Stomach (tissue), 19 donors: ENCODE results near the gene SPATA2. TPM values are rescaled to one million over a fixed set of nuclear protein-coding genes. Genes with fewer than 3 reads are reported as not detected.
A peak's percentile ranks its signal among the peaks of the same experiment; 100 is the strongest.
"Not testable (repeated sequence)": the region's sequence is repeated elsewhere in the genome, so short reads cannot be mapped to it uniquely, and the experiment has no call there.

ENCODE experiments used
- DNase-seq, 2 donors: peaks; one replicate each; pipeline versions ENCODE4 v3.0.0 to v3.0.0-alpha.2; 2013 to 2019
- H3K27ac ChIP-seq, 5 donors: fragments of 200-600 bp in 4 of 5; sonication (generic) in 4 of 5; one replicate each; pipeline ENCODE4 v1.5.1; 2013 to 2019; ENCODE audit warnings: mild to moderate bottlenecking in 1 of 5, moderate library complexity in 1 of 5
- H3K27me3 ChIP-seq, 3 donors: fragments of 200-600 bp; sonication (generic); one replicate each; pipeline ENCODE4 v1.5.1; 2017 to 2019; ENCODE audit warnings: mixed run types in 1 of 3
- H3K36me3 ChIP-seq, 4 donors: fragments of 200-600 bp; sonication (generic); 1 replicate in 3 of 4; 2 replicates in 1 of 4; pipeline ENCODE4 v1.5.1; 2016 to 2019
- H3K4me1 ChIP-seq, 4 donors: fragments of 200-600 bp; sonication (generic); one replicate each; pipeline ENCODE4 v1.5.1; 2016 to 2019
- H3K4me3 ChIP-seq, 4 donors: fragments of 200-600 bp; sonication (generic) in 3 of 4; one replicate each; pipeline ENCODE4 v1.5.1; 2016 to 2019; ENCODE audit warnings: mild to moderate bottlenecking in 1 of 4
- H3K9me3 ChIP-seq, 4 donors: fragments of 200-600 bp; sonication (generic); one replicate each; pipeline ENCODE4 v1.5.1; 2016 to 2019
- CTCF ChIP-seq, 7 experiments: fragments of 450-650 bp in 4 of 7; fragments of 200-600 bp in 3 of 7; sonication (generic) in 3 of 7; IDR thresholded peaks; one replicate each; pipeline ENCODE4 v1.5.1; 2016 to 2019; ENCODE audit warnings: antibody characterized with exemption in 7 of 7, control low read depth in 2 of 7, mild to moderate bottlenecking in 1 of 7
- EP300 ChIP-seq: sonication (generic); formaldehyde crosslinking; IDR thresholded peaks from one replicate; pipeline ENCODE4 v1.6.1; 2017; ENCODE audit warnings: antibody characterized with exemption
- POLR2A ChIP-seq, 4 donors: fragments of 450-650 bp; IDR thresholded peaks; one replicate each; pipeline ENCODE4 v1.6.1; 2016; ENCODE audit warnings: antibody characterized with exemption in 4 of 4, control low read depth in 2 of 4, mild to moderate bottlenecking in 1 of 4, moderate library complexity in 1 of 4
- POLR2AphosphoS5 ChIP-seq, 3 donors: sonication (generic); formaldehyde crosslinking; IDR thresholded peaks; one replicate each; pipeline ENCODE4 v1.6.1; 2016; ENCODE audit warnings: antibody characterized with exemption in 3 of 3
- WGBS, 5 donors: extraction: QIAGEN DNeasy Blood & Tissue Kit in 3 of 5; methylation state at CpG; one replicate each; pipeline versions ENCODE4 v1.1.5 to v1.1.7; 2013 to 2018; 5-methylcytosine and 5-hydroxymethylcytosine counted together
- intact Hi-C: fragments of 100-400 bp; cut with DNase I; formaldehyde crosslinking; loops from one replicate; pipeline ENCODE4 v1.15.1; 2023; ENCODE audit warnings: low total_unique reads
- long read RNA-seq, 10 donors: transcript quantifications; one replicate each; lab custom pipeline, GENCODE V29; 2026
- polyA plus RNA-seq, 3 donors: library from polyadenylated mRNA; stranded (reverse); fragments of 200-250 nt; gene quantifications; one replicate each; pipeline ENCODE4 v1.2.3, GENCODE V29; 2013
- total RNA-seq, 5 donors: library from RNA; depleted of rRNA; stranded (reverse); fragments of >200 nt; gene quantifications; one replicate each; pipeline versions ENCODE4 v1.1.0 to v1.2.3, GENCODE V29; 2014 to 2016
- donor health status: healthy with polysubstance abuse.
- donor health status: Bipolar disorder and iron deficiency.
- donor health status: healthy.

Gene SPATA2
- 10 to 100 TPM in 1 of 5 donors, 1 to 10 TPM in 4; 3.1 to 14.3 (median 7.6) TPM for total RNA-seq
- 1 to 10 TPM; 2.6 to 5.8 (median 3.9) TPM for polyA plus RNA-seq
- long read RNA-seq, donor 1, full-length matches to known transcripts = 1 of 1 reads
- long read RNA-seq, donor 1, partial matches to known transcripts = 0 of 1 reads
- long read RNA-seq, donor 1, other reads (novel, unspliced or antisense) = 0 of 1 reads
- long read RNA-seq, donor 2, full-length matches to known transcripts = 3 of 29 reads
- long read RNA-seq, donor 2, partial matches to known transcripts = 9 of 29 reads
- long read RNA-seq, donor 2, other reads (novel, unspliced or antisense) = 17 of 29 reads
- long read RNA-seq, donor 3, full-length matches to known transcripts = 1 of 1 reads
- long read RNA-seq, donor 3, partial matches to known transcripts = 0 of 1 reads
- long read RNA-seq, donor 3, other reads (novel, unspliced or antisense) = 0 of 1 reads
- long read RNA-seq, donor 4 = 0 reads
- long read RNA-seq, donor 5, full-length matches to known transcripts = 2 of 39 reads
- long read RNA-seq, donor 5, partial matches to known transcripts = 12 of 39 reads
- long read RNA-seq, donor 5, other reads (novel, unspliced or antisense) = 25 of 39 reads
- long read RNA-seq, donor 6, full-length matches to known transcripts = 2 of 2 reads
- long read RNA-seq, donor 6, partial matches to known transcripts = 0 of 2 reads
- long read RNA-seq, donor 6, other reads (novel, unspliced or antisense) = 0 of 2 reads
- long read RNA-seq, donor 7, full-length matches to known transcripts = 4 of 4 reads
- long read RNA-seq, donor 7, partial matches to known transcripts = 0 of 4 reads
- long read RNA-seq, donor 7, other reads (novel, unspliced or antisense) = 0 of 4 reads
- long read RNA-seq, donor 8, full-length matches to known transcripts = 2 of 2 reads
- long read RNA-seq, donor 8, partial matches to known transcripts = 0 of 2 reads
- long read RNA-seq, donor 8, other reads (novel, unspliced or antisense) = 0 of 2 reads
- long read RNA-seq, donor 9, full-length matches to known transcripts = 1 of 1 reads
- long read RNA-seq, donor 9, partial matches to known transcripts = 0 of 1 reads
- long read RNA-seq, donor 9, other reads (novel, unspliced or antisense) = 0 of 1 reads
- long read RNA-seq, donor 10 = 0 reads

- Histone ChIP-seq H3K27ac (peak within 1 kb of the TSS; percentile 93 to 99 (median 96)), H3K36me3 (peaks cover 0 to 2% (median 0%) of the 10 kb centered on the region in 4 donors), H3K4me1 (peaks cover 26 to 62% (median 46%) of the 10 kb centered on the region in 4 donors), H3K9me3 (no peaks in the 10 kb centered on the region), H3K4me3 (peak within 1 kb of the TSS; percentile 74 to 100 (median 90)), H3K27me3 (no peaks in the 10 kb centered on the region)
- DNase-seq = peak; percentile 98
- 0% methylated on average over 45 to 69 of the region's 69 CpGs for WGBS, 5 donors
- no peak for TF ChIP-seq EP300
- TF ChIP-seq CTCF (IDR thresholded peaks at IDR 0.05) = no peak
- peak; percentile 6 to 64 (median 55) for TF ChIP-seq POLR2AphosphoS5 (IDR thresholded peaks at IDR 0.05)
- peak in 1 of 4 donors; percentile 39 for TF ChIP-seq POLR2A (IDR thresholded peaks at IDR 0.05)
- intact Hi-C loops = no loop called here
These were observed at the start of gene SPATA2 for GRCh38 chr20:49915380-49916145. TSS of gene SPATA2 (minus strand) at chr20:49915529. CDS start at chr20:49908490, 7,039 bp downstream.

- intact Hi-C loops = no loop called here
- H3K27ac ChIP-seq = no peak overlapping the region
- no peak for TF ChIP-seq EP300
- no peak for TF ChIP-seq POLR2AphosphoS5 (IDR thresholded peaks at IDR 0.05)
- TF ChIP-seq CTCF (IDR thresholded peaks at IDR 0.05) = no peak
- TF ChIP-seq POLR2A (IDR thresholded peaks at IDR 0.05) = no peak
- H3K4me1 ChIP-seq = no peaks in the 10 kb centered on the region
- H3K9me3 ChIP-seq = no peaks in the 10 kb centered on the region
- DNase-seq = no peak
- H3K4me3 ChIP-seq = no peak overlapping the region
- H3K36me3 ChIP-seq = peaks cover 9 to 66% (median 48%) of the 10 kb centered on the region in 4 donors
- WGBS, 5 donors = 86 to 96% (median 90%) methylated on average over 4 of the region's 4 CpGs
- no peaks in the 10 kb centered on the region for H3K27me3 ChIP-seq
These were observed 46.1 kb upstream of the SPATA2 start for GRCh38 chr20:49961413-49961812.

GRCh38 chr20:49957089-49957938 lies 42.0 kb upstream of the SPATA2 start:
- peaks cover 32 to 81% (median 75%) of the 10 kb centered on the region in 4 donors for H3K36me3 ChIP-seq

GRCh38 chr20:49956689-49957088 lies 41.4 kb upstream of the SPATA2 start:
- H3K27me3 ChIP-seq = no peaks in the 10 kb centered on the region
- intact Hi-C loops = no loop called here
- no peak for DNase-seq

More at GRCh38 chr20:49957089-49957938, 42.0 kb upstream of the SPATA2 start:
- WGBS, 5 donors = 87 to 91% (median 87%) methylated on average over 11 to 12 of the region's 12 CpGs
- DNase-seq, H3K4me1 ChIP-seq, H3K4me3 ChIP-seq, intact Hi-C loops, H3K9me3 ChIP-seq, H3K27ac ChIP-seq, H3K27me3 ChIP-seq: not testable (repeated sequence)

GRCh38 chr20:49955830-49956396 lies 40.6 kb upstream of the SPATA2 start:
- peaks cover 45 to 94% (median 88%) of the 10 kb centered on the region in 4 donors for H3K36me3 ChIP-seq
- H3K27ac ChIP-seq, DNase-seq, H3K4me3 ChIP-seq, H3K9me3 ChIP-seq, H3K27me3 ChIP-seq, intact Hi-C loops, H3K4me1 ChIP-seq: not testable (repeated sequence)
- 86 to 94% (median 91%) methylated on average over 12 of the region's 12 CpGs for WGBS, 5 donors

More at GRCh38 chr20:49956689-49957088, 41.4 kb upstream of the SPATA2 start:
- Histone ChIP-seq H3K4me1 (no peaks in the 10 kb centered on the region), H3K9me3 (no peaks in the 10 kb centered on the region), H3K36me3 (peaks cover 37 to 86% (median 80%) of the 10 kb centered on the region in 4 donors), H3K27ac (no peak overlapping the region), H3K4me3 (no peak overlapping the region)
- 94 to 97% (median 96%) methylated on average over 14 to 18 of the region's 18 CpGs for WGBS, 5 donors
- TF ChIP-seq EP300 (no peak), POLR2A (IDR thresholded peaks at IDR 0.05) (no peak), CTCF (IDR thresholded peaks at IDR 0.05) (no peak), POLR2AphosphoS5 (IDR thresholded peaks at IDR 0.05) (no peak)
